Neuronal stem cell (in vitro differentiated cells): ENCODE measurements around the gene G3BP1.

Experiments used
- DNase-seq: peaks from one replicate; pipeline ENCODE4 v3.0.0-alpha.2; 2013; ENCODE audit warnings: low spot score
- H2AFZ ChIP-seq: one replicate; pipeline ENCODE4 v1.6.1; 2013; ENCODE audit warnings: mild to moderate bottlenecking, low read length, inconsistent platforms
- H2AK5ac ChIP-seq: 2 replicates; pipeline ENCODE4 v1.6.1; 2013; ENCODE audit warnings: low read depth, mild to moderate bottlenecking, inconsistent platforms, low read length, moderate library complexity, mixed read lengths
- H2BK120ac ChIP-seq: 2 replicates; pipeline ENCODE4 v1.6.1; 2013; ENCODE audit warnings: low read depth, mild to moderate bottlenecking, inconsistent platforms, low read length, moderate library complexity, mixed read lengths
- H2BK12ac ChIP-seq: one replicate; pipeline ENCODE4 v1.6.1; 2013; ENCODE audit warnings: low read length, inconsistent platforms
- H2BK15ac ChIP-seq: 2 replicates; pipeline ENCODE4 v1.6.1; 2013; ENCODE audit warnings: mild to moderate bottlenecking, low read length, inconsistent platforms, mixed read lengths
- H2BK5ac ChIP-seq: one replicate; pipeline ENCODE4 v1.6.1; 2013; ENCODE audit warnings: inconsistent platforms, mild to moderate bottlenecking, low read length, moderate library complexity
- H3K14ac ChIP-seq: one replicate; pipeline ENCODE4 v1.6.1; 2013; ENCODE audit warnings: low read length, inconsistent platforms
- H3K18ac ChIP-seq: 2 replicates; pipeline ENCODE4 v1.6.1; 2013; ENCODE audit warnings: low read length, inconsistent platforms
- H3K23ac ChIP-seq: 2 replicates; pipeline ENCODE4 v1.6.1; 2013; ENCODE audit warnings: low read depth, mild to moderate bottlenecking, mixed read lengths, low read length, inconsistent platforms; ENCODE audit not compliant: poor library complexity
- H3K27ac ChIP-seq: replicated peaks from 3 replicates; pipeline ENCODE4 v1.5.1; 2013; ENCODE audit warnings: low read length, inconsistent platforms
- H3K27me3 ChIP-seq, 3 experiments: 2 replicates each; pipeline ENCODE4 v1.6.1; 2013; ENCODE audit warnings: low read length in 3 of 3, mild to moderate bottlenecking in 2 of 3, inconsistent platforms in 1 of 3, low read depth in 1 of 3, mixed read lengths in 1 of 3, moderate library complexity in 1 of 3; ENCODE audit not compliant: control insufficient read depth in 3 of 3, insufficient read depth in 3 of 3
- H3K36me3 ChIP-seq, 2 donors: replicated peaks in 1 of 2; 2 replicates each; pipeline ENCODE4 v1.6.1; 2013; ENCODE audit warnings: low read length in 2 of 2; ENCODE audit not compliant: control insufficient read depth in 2 of 2, insufficient read depth in 2 of 2
- H3K4ac ChIP-seq: 2 replicates; pipeline ENCODE4 v1.6.1; 2013; ENCODE audit warnings: inconsistent platforms, mild to moderate bottlenecking, low read length, moderate library complexity
- H3K4me1 ChIP-seq, 2 donors: 1 replicate in 1 of 2; 2 replicates in 1 of 2; pipeline ENCODE4 v1.6.1; 2013; ENCODE audit warnings: low read length in 2 of 2, low read depth in 1 of 2; ENCODE audit not compliant: control insufficient read depth in 2 of 2, insufficient read depth in 1 of 2
- H3K4me2 ChIP-seq: one replicate; pipeline ENCODE4 v1.6.1; 2013; ENCODE audit warnings: mild to moderate bottlenecking, low read length, inconsistent platforms; ENCODE audit not compliant: insufficient read depth, poor library complexity, severe bottlenecking
- H3K4me3 ChIP-seq, 2 donors: 2 replicates each; pipeline ENCODE4 v1.5.1; 2013; ENCODE audit warnings: low read length in 2 of 2, mild to moderate bottlenecking in 2 of 2, inconsistent platforms in 1 of 2, moderate library complexity in 1 of 2
- H3K79me1 ChIP-seq: one replicate; pipeline ENCODE4 v1.6.1; 2013; ENCODE audit warnings: low read depth, mild to moderate bottlenecking, inconsistent platforms, low read length, moderate library complexity
- H3K9ac ChIP-seq: one replicate; pipeline ENCODE4 v1.6.1; 2013; ENCODE audit warnings: mild to moderate bottlenecking, low read depth, low read length, inconsistent platforms; ENCODE audit not compliant: poor library complexity
- H3K9me3 ChIP-seq, 2 donors: replicated peaks in 1 of 2; 2 replicates each; pipeline versions ENCODE3 to v1.6.1; 2013; ENCODE audit warnings: low read length in 2 of 2, mild to moderate bottlenecking in 2 of 2, inconsistent platforms in 1 of 2, low read depth in 1 of 2, mixed read lengths in 1 of 2, moderate library complexity in 1 of 2; ENCODE audit not compliant: control insufficient read depth in 2 of 2, insufficient read depth in 1 of 2
- H4K8ac ChIP-seq: one replicate; pipeline ENCODE4 v1.6.1; 2013; ENCODE audit warnings: low read depth, mild to moderate bottlenecking, inconsistent platforms, low read length, moderate library complexity
- H4K91ac ChIP-seq: one replicate; pipeline ENCODE4 v1.6.1; 2013; ENCODE audit warnings: low read length, low read depth, mild to moderate bottlenecking, inconsistent platforms; ENCODE audit not compliant: poor library complexity
- WGBS, 2 donors: extraction: QIAGEN DNeasy Blood & Tissue Kit; methylation state at CpG; one replicate each; pipeline ENCODE4 v1.1.7; 2013; ENCODE audit warnings: missing lambda C conversion rate in 2 of 2, mixed read lengths in 1 of 2; ENCODE audit not compliant: insufficient read length in 2 of 2, insufficient replicate concordance in 1 of 2; ENCODE audit errors: extremely low coverage in 2 of 2; 5-methylcytosine and 5-hydroxymethylcytosine counted together

G3BP1 gene

GRCh38 chr5:151751593-151751992 lies 20.2 kb upstream of the G3BP1 start:
- H2BK12ac ChIP-seq = no peak overlapping the region
- no peak overlapping the region for H2BK15ac ChIP-seq
- H3K4me3 ChIP-seq = no peak overlapping the region
- H3K27me3 ChIP-seq = no peaks in the 10 kb centered on the region
- H4K91ac ChIP-seq = no peak overlapping the region
- H3K9me3 ChIP-seq = no peaks in the 10 kb centered on the region
- H3K23ac ChIP-seq = no peak overlapping the region
- H3K14ac ChIP-seq = no peak overlapping the region
- no peak overlapping the region for H3K9ac ChIP-seq
- no peak overlapping the region for H3K18ac ChIP-seq
- no peak overlapping the region for H2AK5ac ChIP-seq
- H3K4me1 ChIP-seq = no peaks in the 10 kb centered on the region
- no peak overlapping the region for H3K27ac ChIP-seq
- no peak overlapping the region for H2BK5ac ChIP-seq
- no peak for DNase-seq
- H3K79me1 ChIP-seq = no peaks in the 10 kb centered on the region
- no peak overlapping the region for H2AFZ ChIP-seq
- H3K4ac ChIP-seq = no peak overlapping the region
- H4K8ac ChIP-seq = no peak overlapping the region
- WGBS, 2 donors = no CpG with 5 or more reads among the region's 4 CpGs
- H3K4me2 ChIP-seq = no peak overlapping the region
- H3K36me3 ChIP-seq = peaks cover 0 to 14% of the 10 kb centered on the region in 2 donors
- no peak overlapping the region for H2BK120ac ChIP-seq

- Histone ChIP-seq H3K23ac (no peak overlapping the region), H2AFZ (no peak overlapping the region), H2BK12ac (no peak overlapping the region), H4K8ac (no peak overlapping the region), H2AK5ac (no peak overlapping the region), H2BK5ac (no peak overlapping the region), H3K79me1 (no peaks in the 10 kb centered on the region), H2BK15ac (no peak overlapping the region), H3K9me3 (no peaks in the 10 kb centered on the region), H3K36me3 (peaks cover 0 to 13% of the 10 kb centered on the region in 2 donors), H3K27me3 (no peaks in the 10 kb centered on the region), H3K4me3 (no peak overlapping the region), H3K9ac (no peak overlapping the region), H3K4me2 (no peak overlapping the region), H3K27ac (no peak overlapping the region), H3K14ac (no peak overlapping the region), H3K4ac (no peak overlapping the region), H4K91ac (no peak overlapping the region), H3K18ac (no peak overlapping the region), H2BK120ac (no peak overlapping the region), H3K4me1 (peaks cover 5 to 10% of the 10 kb centered on the region in 2 donors)
- no CpG with 5 or more reads among the region's 3 CpGs for WGBS, 2 donors
- no peak for DNase-seq
Observed at GRCh38 chr5:151755383-151755782, 16.4 kb upstream of the G3BP1 start.

GRCh38 chr5:151757233-151758140 lies 14.3 kb upstream of the G3BP1 start:
- DNase-seq = no peak
- WGBS, 2 donors = no CpG with 5 or more reads among the region's 9 CpGs
- Histone ChIP-seq H2BK12ac (no peak overlapping the region), H3K4me1 (peaks cover 5 to 12% of the 10 kb centered on the region in 2 donors), H2AFZ (peak overlapping the region; percentile 95), H2BK15ac (no peak overlapping the region), H3K9me3 (no peaks in the 10 kb centered on the region), H4K91ac (no peak overlapping the region), H3K27ac (no peak overlapping the region), H2AK5ac (no peak overlapping the region), H3K4me2 (peak overlapping the region; percentile 95), H4K8ac (no peak overlapping the region), H3K14ac (no peak overlapping the region), H2BK5ac (no peak overlapping the region), H3K18ac (peak overlapping the region; percentile 68), H3K27me3 (no peaks in the 10 kb centered on the region), H3K4ac (no peak overlapping the region), H3K9ac (peak overlapping the region; percentile 93), H3K23ac (no peak overlapping the region), H3K79me1 (no peaks in the 10 kb centered on the region), H3K4me3 (peak overlapping the region; percentile 91), H2BK120ac (no peak overlapping the region), H3K36me3 (peaks cover 0 to 8% of the 10 kb centered on the region in 2 donors)

GRCh38 chr5:151758141-151758429 lies 13.7 kb upstream of the G3BP1 start:
- peak overlapping the region; percentile 95 for H3K4me2 ChIP-seq
- no peak overlapping the region for H3K27ac ChIP-seq

More at GRCh38 chr5:151758141-151758429, 13.7 kb upstream of the G3BP1 start:
- H3K4me3 ChIP-seq = peak overlapping the region; percentile 91
- no peak overlapping the region for H3K4ac ChIP-seq
- H2BK120ac ChIP-seq = no peak overlapping the region
- peaks cover 5 to 13% of the 10 kb centered on the region in 2 donors for H3K4me1 ChIP-seq
- no peaks in the 10 kb centered on the region for H3K79me1 ChIP-seq
- no peak overlapping the region for H4K8ac ChIP-seq
- no peak overlapping the region for H2AK5ac ChIP-seq
- no peak for DNase-seq
- H3K18ac ChIP-seq = peak overlapping the region; percentile 68
- H3K27me3 ChIP-seq = no peaks in the 10 kb centered on the region
- no peak overlapping the region for H2BK12ac ChIP-seq
- no peak overlapping the region for H2BK15ac ChIP-seq
- no peak overlapping the region for H4K91ac ChIP-seq
- H3K23ac ChIP-seq = peak overlapping the region; percentile 28
- WGBS, 2 donors = no CpG with 5 or more reads among the region's 11 CpGs
- peaks cover 0 to 2% of the 10 kb centered on the region in 2 donors for H3K36me3 ChIP-seq
- peak overlapping the region; percentile 93 for H3K9ac ChIP-seq
- H3K14ac ChIP-seq = no peak overlapping the region
- peak overlapping the region; percentile 95 for H2AFZ ChIP-seq
- H2BK5ac ChIP-seq = no peak overlapping the region
- no peaks in the 10 kb centered on the region for H3K9me3 ChIP-seq
